Measurements from ENCODE around the gene ZBTB7C. TPM values are rescaled to one million over a fixed set of nuclear protein-coding genes. Genes with fewer than 3 reads are reported as not detected.

Gene ZBTB7C
- total and polyA plus RNA-seq, 2 of the 8 experiments (the other 6 are each of a cell fraction or from before 2014, with no cell fraction given) = 0.15 to 0.45 TPM

DNA sequence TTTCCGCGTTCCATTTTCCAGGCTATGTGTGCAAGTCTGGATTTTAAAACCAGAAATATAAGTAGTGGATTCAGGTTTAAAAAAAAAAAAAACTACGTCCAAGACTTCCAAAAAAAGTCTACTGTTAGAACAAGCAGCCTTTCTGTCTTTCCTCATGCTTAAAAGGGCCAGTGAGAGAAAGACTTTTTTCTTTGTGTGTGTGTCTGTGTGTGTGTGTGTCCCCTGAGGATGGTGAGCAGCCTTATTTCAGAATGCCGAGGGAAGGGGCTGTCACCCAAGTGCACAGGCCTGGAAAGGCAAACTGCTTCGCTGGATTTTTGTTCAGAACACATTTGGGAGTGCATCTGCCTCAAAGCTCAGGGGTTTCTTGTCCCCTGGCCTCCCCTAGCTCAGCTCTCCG is 98.8 kb downstream of the ZBTB7C start:
- H2BK15ac ChIP-seq (ENCODE audit: low read length) = no peak overlapping the region
- H3K36me3 ChIP-seq (ENCODE audit: control insufficient read depth in 2 of 4, insufficient read depth in 4 of 4, low read length in 3 of 4) = no peaks in the 10 kb centered on the region
- CTCF ChIA-PET (ENCODE audit: partially characterized antibody) = interaction anchor here (0.6 to 1.9 kb wide), 4 partner anchors 11 to 473 kb away, joined by 4 to 6 read pairs (median 4); no protein-coding TSS in a partner anchor
- no peak overlapping the region for H2BK20ac ChIP-seq (ENCODE audit: low read length)
- H4K8ac ChIP-seq (ENCODE audit: extremely low read depth, insufficient read depth, low read length) = no peak overlapping the region
- H3K23ac ChIP-seq (ENCODE audit: insufficient read length) = no peak overlapping the region
- H3K4me2 ChIP-seq (ENCODE audit: insufficient read depth in 1 of 2, low read depth in 2 of 2, low read length in 2 of 2) = no peak overlapping the region
- H2AK5ac ChIP-seq (ENCODE audit: low read depth, low read length) = no peak overlapping the region
- no peak overlapping the region for H3K9ac ChIP-seq (replicated peaks in 1 of 4; ENCODE audit: extremely low read depth in 1 of 4, low read depth in 3 of 4, low read length in 3 of 4)
- POLR2A ChIA-PET (ENCODE audit: partially characterized antibody) = interaction anchor here (0.6 kb wide), 1 partner anchor 792 kb away, joined by 4 read pairs; no protein-coding TSS in a partner anchor
- no peak for TF ChIP-seq CREB1 (IDR thresholded peaks at IDR 0.05)
- no peak for TF ChIP-seq NANOG (IDR thresholded peaks at IDR 0.05; ENCODE audit: insufficient read depth, low read depth, low read length, poor library complexity, severe bottlenecking)
- H3K27me3 ChIP-seq (replicated peaks in 1 of 4; ENCODE audit: control insufficient read depth in 3 of 4, extremely low read depth in 1 of 4, insufficient read depth in 3 of 4, low read length in 3 of 4) = no peaks in the 10 kb centered on the region
- no peaks in the 10 kb centered on the region for H3K79me1 ChIP-seq (ENCODE audit: low read depth, low read length)
- H3K14ac ChIP-seq (ENCODE audit: insufficient read length) = no peak overlapping the region
- DNase-seq (ENCODE audit: low read depth in 1 of 2, low spot score in 2 of 2) (no peak), FAIRE-seq (no peak)
- no peaks in the 10 kb centered on the region; the same call in 1 of the 2 replicates for H3K23me2 ChIP-seq (ENCODE audit: low read depth, low read length)
- H4K5ac ChIP-seq (ENCODE audit: insufficient read length, low read depth, low read length) = no peak overlapping the region
- H3K27ac ChIP-seq (ENCODE audit: low read depth, low read length) = no peak overlapping the region
- H2BK12ac ChIP-seq (ENCODE audit: low read depth, low read length) = no peak overlapping the region
- no peak overlapping the region for H2BK120ac ChIP-seq (replicated peaks; ENCODE audit: low read depth, low read length)
- no peak overlapping the region for H2BK5ac ChIP-seq (ENCODE audit: low read depth, low read length)
- no peak overlapping the region for H3K18ac ChIP-seq (ENCODE audit: extremely low read depth, low read length)
- no peak overlapping the region for H2AFZ ChIP-seq (ENCODE audit: low read length)
- H3K79me2 ChIP-seq (ENCODE audit: control insufficient read depth in 1 of 2, insufficient read depth in 2 of 2, low read length in 2 of 2) = no peaks in the 10 kb centered on the region
- peaks cover 0 to 10% (median 7%) of the 10 kb centered on the region in 4 experiments; a peak in 5 of 7 replicates for H3K4me1 ChIP-seq (replicated peaks in 1 of 4; ENCODE audit: control insufficient read depth in 3 of 4, insufficient read depth in 4 of 4, low read length in 3 of 4)
- H4K91ac ChIP-seq (replicated peaks; ENCODE audit: insufficient read length, low read length) = no peak overlapping the region
- no peaks in the 10 kb centered on the region for H3K9me3 ChIP-seq (ENCODE audit: insufficient read depth in 2 of 2, low read depth in 1 of 2, low read length in 1 of 2)
- WGBS, 2 experiments (ENCODE audit: extremely low coverage in 1 of 2, insufficient coverage in 1 of 2, insufficient read length in 1 of 2, insufficient replicate concordance in 2 of 2, low coverage in 1 of 2, low lambda C conversion rate in 2 of 2, missing lambda C conversion rate in 1 of 2) = 85% methylated on average over 6 of the region's 6 CpGs; no CpG with 5 or more reads in 1 of the 2 experiments
- no peak overlapping the region for H3K4me3 ChIP-seq (ENCODE audit: extremely low read depth in 1 of 4, insufficient read depth in 2 of 4, low read depth in 3 of 4, low read length in 4 of 4)
- H4K20me1 ChIP-seq (replicated peaks in 1 of 2; ENCODE audit: control insufficient read depth in 1 of 2, insufficient read depth in 2 of 2, low read length in 2 of 2) = no peaks in the 10 kb centered on the region
- no peak overlapping the region for H3K4ac ChIP-seq (replicated peaks; ENCODE audit: insufficient read length, low read depth, low read length)
- H3K56ac ChIP-seq (replicated peaks; ENCODE audit: insufficient read length, low read depth, low read length) = no peak overlapping the region
